K562 (cell line): ENCODE measurements around the gene BRPF1. TPM values are rescaled to one million over a fixed set of nuclear protein-coding genes. Genes with fewer than 3 reads are reported as not detected.

ENCODE experiments used
- ATAC-seq: fragments of 200-7000 bp; cut with Tn5 transposase; 3 replicates; pipeline ENCODE4 v1.9.1; 2020; ENCODE audit warnings: moderate library complexity
- BruUV-seq: library from RNA; stranded (reverse); fragments of 400-500 nt; replicated peaks from 2 replicates; lab custom pipeline; 2021; lab: Mats Ljungman, UMichigan
- CTCF ChIA-PET: fragments of 300-600 bp; formaldehyde crosslinking; extraction: SDS; loops from one replicate; lab custom pipeline; 2021; ENCODE audit warnings: low intra/inter-chr PET ratio; lab: Yijun Ruan, JAX
- POLR2A ChIA-PET: fragments of 300-600, 350-650 bp; sonication (Branson Sonifier 250); formaldehyde crosslinking; extraction: SDS; loops from one replicate; lab custom pipeline; 2021; ENCODE audit warnings: antibody characterized with exemption, inconsistent platforms; lab: Yijun Ruan, JAX
- DNase-seq, 4 experiments: peaks; one replicate each; pipeline versions ENCODE4 v3.0.0 to v3.0.0-alpha.2; 2011 to 2018; ENCODE audit warnings: low spot score in 3 of 4, mixed read lengths in 3 of 4; ENCODE audit errors: extremely low read depth in 1 of 4
- FAIRE-seq: peaks from 2 replicates; lab custom pipeline; 2011; peaks lifted over from hg19 to GRCh38; lab: Jason Lieb, UNC
- H2AFZ ChIP-seq: 2 replicates; pipeline ENCODE4 v1.6.0; 2011; ENCODE audit warnings: low read depth, low read length, control low read depth, inconsistent platforms
- H3K27ac ChIP-seq: fragments of 200-600 bp; 3 replicates; pipeline ENCODE4 v1.8.0; 2011; ENCODE audit warnings: low read depth, mild to moderate bottlenecking, control low read depth, inconsistent platforms, low read length, moderate library complexity, mixed read lengths; ENCODE audit errors: extremely low read depth
- H3K27me3 ChIP-seq, 2 experiments: fragments of 300-600 bp in 1 of 2; 2 replicates in 1 of 2; 3 replicates in 1 of 2; pipeline versions ENCODE4 v1.6.0 to v1.8.0; 2011; ENCODE audit warnings: inconsistent platforms in 2 of 2, low read length in 2 of 2, mild to moderate bottlenecking in 1 of 2, mixed read lengths in 1 of 2, moderate library complexity in 1 of 2; ENCODE audit not compliant: control insufficient read depth in 2 of 2, insufficient read depth in 2 of 2
- H3K36me3 ChIP-seq: fragments of 300-600 bp; 3 replicates; pipeline ENCODE4 v1.8.0; 2011; ENCODE audit warnings: mild to moderate bottlenecking, low read length, inconsistent platforms; ENCODE audit not compliant: control insufficient read depth, insufficient read depth
- H3K4me1 ChIP-seq, 2 experiments: fragments of 200-600 bp in 1 of 2; replicated peaks in 1 of 2; 2 replicates in 1 of 2; 3 replicates in 1 of 2; pipeline versions ENCODE4 v1.5.1 to v1.8.0; 2011; ENCODE audit warnings: inconsistent platforms in 2 of 2, low read length in 2 of 2, mild to moderate bottlenecking in 1 of 2, mixed read lengths in 1 of 2, moderate library complexity in 1 of 2; ENCODE audit not compliant: control insufficient read depth in 2 of 2, insufficient read depth in 2 of 2
- H3K4me2 ChIP-seq: 2 replicates; pipeline ENCODE4 v1.6.1; 2011; ENCODE audit warnings: low read length, control low read depth, inconsistent platforms, mixed read lengths; ENCODE audit not compliant: insufficient read depth
- H3K4me3 ChIP-seq: fragments of 200-600 bp; sonication (generic), shearing (Covaris generic); 2 replicates; pipeline ENCODE4 v1.5.1; 2016; ENCODE audit warnings: control low read depth, inconsistent platforms
- H3K79me2 ChIP-seq: fragments of 200-600 bp; 3 replicates; pipeline ENCODE4 v1.8.0; 2011; ENCODE audit warnings: low read length, inconsistent platforms; ENCODE audit not compliant: control insufficient read depth, insufficient read depth
- H3K9ac ChIP-seq, 2 experiments: 2 replicates each; pipeline versions ENCODE4 v1.6.0 to v1.6.1; 2011; ENCODE audit warnings: low read depth in 2 of 2, low read length in 2 of 2, control low read depth in 1 of 2, inconsistent platforms in 1 of 2, mild to moderate bottlenecking in 1 of 2, mixed read lengths in 1 of 2; ENCODE audit not compliant: insufficient read depth in 1 of 2
- H3K9me1 ChIP-seq: one replicate; pipeline ENCODE4 v1.6.0; 2011; ENCODE audit warnings: inconsistent platforms, mild to moderate bottlenecking, low read length, moderate library complexity; ENCODE audit not compliant: control insufficient read depth, insufficient read depth
- H3K9me3 ChIP-seq: replicated peaks from 2 replicates; pipeline ENCODE4 v1.5.1; 2011; ENCODE audit warnings: low read depth, low read length, inconsistent platforms; ENCODE audit not compliant: control insufficient read depth, insufficient read depth
- H4K20me1 ChIP-seq: replicated peaks from 2 replicates; pipeline ENCODE4 v1.6.1; 2011; ENCODE audit warnings: low read length, inconsistent platforms, mixed read lengths; ENCODE audit not compliant: control insufficient read depth, insufficient read depth
- AFF1 ChIP-seq, 2 experiments: fragments of 450-650 bp; IDR thresholded peaks; 2 replicates each; pipeline ENCODE4 v1.6.1; 2018; ENCODE audit warnings: mild to moderate bottlenecking in 2 of 2, low read depth in 1 of 2; ENCODE audit not compliant: partially characterized antibody in 2 of 2
- ATF4 ChIP-seq: fragments of 450-650 bp; formaldehyde crosslinking; IDR thresholded peaks from 2 replicates; pipeline ENCODE4 v1.4.0; 2022; ENCODE audit warnings: mild to moderate bottlenecking, moderate library complexity
- ATF7 ChIP-seq: fragments of 450-650 bp; IDR thresholded peaks from 2 replicates; pipeline ENCODE4 v1.7.1; 2014; ENCODE audit warnings: mild to moderate bottlenecking, moderate library complexity
- KLF10 ChIP-seq: fragments of 250-450 bp; sonication (Bioruptor Pico); IDR thresholded peaks from 2 replicates; pipeline ENCODE4 v1.6.1; 2021; ENCODE audit warnings: matching md5 sums
- RFX5 ChIP-seq: IDR thresholded peaks from 2 replicates; pipeline ENCODE4 v1.6.1; 2011; ENCODE audit warnings: low read depth, mild to moderate bottlenecking, improper control_type of control experiment, low read length
- U2AF1 ChIP-seq: fragments of 200-400 bp; formaldehyde crosslinking; optimal IDR thresholded peaks from 2 replicates; pipeline ENCODE3; 2017; ENCODE audit warnings: mild to moderate bottlenecking, low read depth, low read length, moderate library complexity
- ZC3H11A ChIP-seq: IDR thresholded peaks from 2 replicates; pipeline ENCODE4 v1.6.1; 2012; ENCODE audit warnings: low read depth, low read length, improper control_type of control experiment
- ZNF507 ChIP-seq: conservative IDR thresholded peaks from 2 replicates; pipeline ENCODE4 v1.6.1; 2017; ENCODE audit warnings: missing genetic modification characterization, missing compliant biosample characterization
- WGBS: fragments of 100-300 bp; shearing (Covaris generic); methylation state at CpG from one replicate; pipeline ENCODE4 v1.1.6; 2016; ENCODE audit warnings: low coverage, mixed read lengths; ENCODE audit not compliant: insufficient coverage; ENCODE audit errors: missing lambda C conversion rate; 5-methylcytosine and 5-hydroxymethylcytosine counted together
- in situ Hi-C: fragments of 300-500 bp; cut with MboI; formaldehyde crosslinking; loops from 4 replicates; pipeline ENCODE4 v1.15.0; 2018; ENCODE audit warnings: inconsistent platforms, mixed read lengths
- intact Hi-C: fragments of 100-400 bp; cut with micrococcal nuclease; formaldehyde crosslinking; loops from 2 replicates; pipeline ENCODE4 v1.14.2; 2022
- polyA plus RNA-seq, 8 experiments: library from polyadenylated mRNA; depleted of rRNA in 4 of 8; stranded (reverse) in 5 of 8; unstranded in 3 of 8; fragments of >200 nt; fragmentation: Nextera tagmentation in 2 of 8; fragmentation: Illumina TruSeq in 1 of 8; extraction: Ambion mirVana in 2 of 8; extraction: Trizol in 1 of 8; gene quantifications; 2 replicates each; pipeline versions ENCODE4 v1.2.1 to v1.2.3, GENCODE V29; 2011 to 2014; ENCODE audit warnings: inconsistent platforms in 1 of 8, missing spikeins in 1 of 8
- total RNA-seq, 7 experiments: library from RNA; depleted of rRNA in 6 of 7; stranded (reverse); fragments of >200 nt in 6 of 7; fragmentation: Illumina TruSeq in 2 of 7; extraction: Trizol in 2 of 7; gene quantifications; 2 replicates each; pipeline versions ENCODE4 v1.2.1 to v1.2.3, GENCODE V29; 2011 to 2021; ENCODE audit warnings: low replicate concordance in 1 of 7
- TF ChIP-seq, protein P1 (sequence below): fragments of 450-650 bp; IDR thresholded peaks from 2 replicates; pipeline ENCODE4 v1.7.1; 2018; ENCODE audit warnings: mild to moderate bottlenecking, low read depth; ENCODE audit not compliant: partially characterized antibody
- TF ChIP-seq, protein P2 (sequence below): fragments of 250-450 bp; sonication (Bioruptor Pico); IDR thresholded peaks from 2 replicates; pipeline ENCODE4 v1.5.0; 2021; ENCODE audit warnings: mild to moderate bottlenecking, moderate library complexity

The BRPF1 gene
- total and polyA plus RNA-seq, 9 of the 15 experiments (the other 6 are each of a cell fraction or from before 2014, with no cell fraction given): 1.1 to 40.2 (median 23.5) TPM

GRCh38 chr3:9785602-9786001, 54.1 kb downstream of the BRPF1 start:
- ChIA-PET CTCF (interaction anchor here (0.6 kb wide), 1 partner anchor 496 kb away, joined by 3 read pairs; no protein-coding TSS in a partner anchor), POLR2A (interaction anchor here (0.7 to 2.0 kb wide), 4 partner anchors 8 to 28 kb away, joined by 3 to 12 read pairs (median 4); no protein-coding TSS in a partner anchor)
- Histone ChIP-seq H3K27me3 (no peaks in the 10 kb centered on the region), H3K9me1 (no peaks in the 10 kb centered on the region), H3K36me3 (peaks cover 74% of the 10 kb centered on the region), H4K20me1 (no peaks in the 10 kb centered on the region), H3K79me2 (peaks cover 4% of the 10 kb centered on the region; the same call in 1 of the 3 replicates), H2AFZ (no peak overlapping the region), H3K27ac (peak overlapping the region; percentile 0; the same call in 2 of the 3 replicates), H3K4me1 (peaks cover 33 to 37% of the 10 kb centered on the region in 2 experiments), H3K9ac (peak overlapping the region; percentile 1 to 73; a peak in 1 of 4 replicates), H3K9me3 (no peaks in the 10 kb centered on the region), H3K4me3 (no peak overlapping the region), H3K4me2 (peak overlapping the region; percentile 28; the same call in 1 of the 2 replicates)
- no TSS peak for BruUV-seq
- DNase-seq (peak; percentile 58 to 67 (median 62)), FAIRE-seq (peak; percentile 70), ATAC-seq (peak; percentile 65)
- WGBS: 58% methylated on average over 7 of the region's 7 CpGs
- intact Hi-C loops (no loop called here), in situ Hi-C loops (no loop called here)
- TF ChIP-seq RFX5 (no peak), ZNF507 (tag) (no peak), ATF4 (CRISPR knock-in tag) (no peak), AFF1 (IDR thresholded peaks at IDR 0.05; ENCODE audit: low read depth in 1 of 2, partially characterized antibody in 2 of 2) (peak in 1 of 2 experiments; percentile 35), KLF10 (CRISPR knock-in tag) (no peak), U2AF1 (no peak), ZC3H11A (no peak), ATF7 (0 out of 2 replicates have a peak, but pooled peaks have one; percentile 20)
- TF ChIP-seq, protein P1, sequence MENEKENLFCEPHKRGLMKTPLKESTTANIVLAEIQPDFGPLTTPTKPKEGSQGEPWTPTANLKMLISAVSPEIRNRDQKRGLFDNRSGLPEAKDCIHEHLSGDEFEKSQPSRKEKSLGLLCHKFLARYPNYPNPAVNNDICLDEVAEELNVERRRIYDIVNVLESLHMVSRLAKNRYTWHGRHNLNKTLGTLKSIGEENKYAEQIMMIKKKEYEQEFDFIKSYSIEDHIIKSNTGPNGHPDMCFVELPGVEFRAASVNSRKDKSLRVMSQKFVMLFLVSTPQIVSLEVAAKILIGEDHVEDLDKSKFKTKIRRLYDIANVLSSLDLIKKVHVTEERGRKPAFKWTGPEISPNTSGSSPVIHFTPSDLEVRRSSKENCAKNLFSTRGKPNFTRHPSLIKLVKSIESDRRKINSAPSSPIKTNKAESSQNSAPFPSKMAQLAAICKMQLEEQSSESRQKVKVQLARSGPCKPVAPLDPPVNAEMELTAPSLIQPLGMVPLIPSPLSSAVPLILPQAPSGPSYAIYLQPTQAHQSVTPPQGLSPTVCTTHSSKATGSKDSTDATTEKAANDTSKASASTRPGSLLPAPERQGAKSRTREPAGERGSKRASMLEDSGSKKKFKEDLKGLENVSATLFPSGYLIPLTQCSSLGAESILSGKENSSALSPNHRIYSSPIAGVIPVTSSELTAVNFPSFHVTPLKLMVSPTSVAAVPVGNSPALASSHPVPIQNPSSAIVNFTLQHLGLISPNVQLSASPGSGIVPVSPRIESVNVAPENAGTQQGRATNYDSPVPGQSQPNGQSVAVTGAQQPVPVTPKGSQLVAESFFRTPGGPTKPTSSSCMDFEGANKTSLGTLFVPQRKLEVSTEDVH: no peak
- TF ChIP-seq, protein P2, sequence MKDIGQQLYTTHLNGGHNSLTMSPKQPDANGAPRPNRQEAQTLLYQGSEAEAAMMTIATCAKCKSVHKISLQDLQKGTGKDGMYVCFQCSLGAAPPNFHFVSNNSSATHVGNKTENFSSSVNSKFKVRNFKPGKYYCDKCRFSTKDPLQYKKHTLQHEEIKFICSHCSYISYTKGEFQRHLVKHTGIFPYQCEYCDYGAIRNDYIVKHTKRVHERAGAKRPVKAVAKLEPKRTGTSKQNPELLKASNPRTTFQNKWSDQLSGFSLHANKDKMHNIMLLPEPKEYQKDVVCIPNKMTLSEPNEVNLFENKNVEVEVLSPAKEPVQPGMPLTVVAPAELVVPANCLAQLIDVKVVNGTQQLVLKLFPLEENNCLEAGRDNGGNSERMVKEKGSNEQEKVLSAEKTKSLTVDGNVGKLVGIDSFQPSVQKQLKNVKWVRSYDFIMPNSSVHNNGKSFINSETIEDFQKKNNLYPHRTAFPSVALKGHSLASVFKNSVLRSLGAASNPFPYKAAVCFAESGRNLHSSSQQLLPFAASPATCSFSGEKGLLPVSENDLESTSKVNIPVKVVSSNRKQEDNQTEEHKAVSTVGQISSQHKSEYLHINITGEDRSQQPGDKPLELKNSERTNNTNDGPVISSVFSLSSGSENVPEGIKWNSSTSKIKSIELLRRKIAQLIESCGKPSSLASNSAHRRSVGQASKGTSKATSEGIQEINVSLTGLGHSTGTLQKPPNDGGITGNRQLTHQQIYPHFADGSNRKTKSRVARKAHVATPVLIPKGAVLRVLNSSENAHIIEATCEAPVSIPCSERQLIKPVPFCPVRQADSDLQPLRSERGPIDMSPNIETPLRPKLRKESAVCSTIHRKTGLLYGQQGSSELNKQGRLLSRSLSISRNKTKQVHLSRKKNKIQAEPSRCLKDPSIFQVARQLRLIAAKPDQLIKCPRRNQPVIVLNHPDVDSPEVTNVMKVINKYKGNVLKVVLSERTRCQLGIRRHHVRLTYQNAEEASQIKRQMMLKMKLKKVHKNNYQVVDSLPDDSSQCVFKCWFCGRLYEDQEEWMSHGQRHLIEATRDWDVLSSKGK: no peak
